ENCODE data around the gene CITED4. TPM values are rescaled to one million over a fixed set of nuclear protein-coding genes. Genes with fewer than 3 reads are reported as not detected.
A peak's percentile ranks its signal among the peaks of the same experiment; 100 is the strongest.

The CITED4 gene
- total RNA-seq, 2 donors from 2014 or later = 8.3 to 9.5 TPM

DNA sequence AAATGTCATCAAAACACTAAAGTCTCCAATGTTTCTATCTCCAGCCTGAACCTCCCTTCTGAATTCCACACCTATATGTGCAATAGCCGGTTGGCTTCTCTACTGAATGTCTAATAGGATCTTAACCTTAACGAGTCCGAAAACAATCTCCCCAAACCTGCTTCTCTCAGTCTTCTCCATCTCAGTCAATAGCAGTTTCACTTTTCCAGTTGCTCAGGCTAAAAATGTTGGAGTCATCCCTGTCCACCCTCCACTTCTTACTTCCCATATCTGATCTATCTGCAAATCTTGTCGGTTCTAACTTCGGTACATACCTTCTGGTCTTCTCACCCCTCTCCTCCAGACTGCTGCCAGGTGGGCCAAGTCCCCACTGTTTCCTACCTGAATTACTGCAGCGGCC, 25.5 kb upstream of the CITED4 start:
- DNase-seq (ENCODE audit: low spot score) = no peak
- intact Hi-C loops (cut with DNase I) = no loop called here

DNA sequence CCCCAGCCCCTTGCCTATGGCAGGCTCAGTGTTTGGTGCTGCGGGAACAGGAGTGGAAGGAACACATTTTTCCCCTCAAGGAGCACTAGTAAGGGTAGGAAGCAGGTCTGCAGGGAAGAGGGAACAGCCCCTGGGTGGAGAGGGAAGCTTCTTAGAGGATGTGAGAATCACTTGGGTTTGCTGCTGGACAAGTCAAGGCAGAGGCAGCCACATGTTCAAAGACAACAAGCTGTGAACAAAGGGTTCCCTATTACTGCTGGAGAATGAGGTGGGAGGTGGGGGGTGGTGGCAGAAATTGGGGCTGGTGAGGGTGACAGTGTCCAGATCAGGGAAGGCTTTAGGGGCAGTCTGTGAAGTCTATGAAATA, 24.8 kb upstream of the CITED4 start:
- DNase-seq (ENCODE audit: low spot score) = no peak
- intact Hi-C loops (cut with DNase I) = no loop called here

DNA sequence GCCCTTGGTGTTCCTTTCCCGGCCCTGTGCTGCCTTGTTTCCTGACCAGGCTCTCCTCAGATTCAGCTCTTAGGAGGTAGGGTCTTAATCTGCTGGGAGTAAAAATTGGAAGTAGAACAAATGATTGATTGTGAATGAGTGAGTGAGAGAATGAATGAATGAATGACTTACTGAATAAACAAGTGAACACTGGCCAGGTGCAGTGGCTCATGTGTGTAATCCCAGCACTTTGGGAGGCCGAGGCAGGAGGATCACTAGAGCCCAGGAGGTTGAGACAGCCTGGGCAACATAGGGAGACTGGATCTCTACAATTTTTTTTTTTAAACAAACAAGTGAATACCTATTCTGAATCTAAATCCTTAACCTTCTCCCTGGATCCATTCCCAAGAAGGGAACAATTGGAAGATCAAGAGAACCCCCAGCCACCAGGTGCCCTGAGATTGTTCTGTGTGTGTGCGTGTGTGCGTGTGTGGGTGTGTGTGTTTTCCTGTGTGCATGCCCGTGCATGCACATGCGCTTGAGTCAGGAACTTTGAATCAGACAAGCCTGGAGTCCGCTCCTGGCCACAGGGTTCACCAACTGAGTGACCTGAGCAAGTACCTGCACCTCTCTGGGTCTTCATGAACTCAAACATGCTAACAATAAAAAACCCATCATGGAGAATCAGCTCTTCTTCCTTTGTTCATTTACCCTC, 24.3 kb upstream of the CITED4 start:
- no peak for DNase-seq (ENCODE audit: low spot score)
- intact Hi-C loops (cut with DNase I) = no loop called here

DNA sequence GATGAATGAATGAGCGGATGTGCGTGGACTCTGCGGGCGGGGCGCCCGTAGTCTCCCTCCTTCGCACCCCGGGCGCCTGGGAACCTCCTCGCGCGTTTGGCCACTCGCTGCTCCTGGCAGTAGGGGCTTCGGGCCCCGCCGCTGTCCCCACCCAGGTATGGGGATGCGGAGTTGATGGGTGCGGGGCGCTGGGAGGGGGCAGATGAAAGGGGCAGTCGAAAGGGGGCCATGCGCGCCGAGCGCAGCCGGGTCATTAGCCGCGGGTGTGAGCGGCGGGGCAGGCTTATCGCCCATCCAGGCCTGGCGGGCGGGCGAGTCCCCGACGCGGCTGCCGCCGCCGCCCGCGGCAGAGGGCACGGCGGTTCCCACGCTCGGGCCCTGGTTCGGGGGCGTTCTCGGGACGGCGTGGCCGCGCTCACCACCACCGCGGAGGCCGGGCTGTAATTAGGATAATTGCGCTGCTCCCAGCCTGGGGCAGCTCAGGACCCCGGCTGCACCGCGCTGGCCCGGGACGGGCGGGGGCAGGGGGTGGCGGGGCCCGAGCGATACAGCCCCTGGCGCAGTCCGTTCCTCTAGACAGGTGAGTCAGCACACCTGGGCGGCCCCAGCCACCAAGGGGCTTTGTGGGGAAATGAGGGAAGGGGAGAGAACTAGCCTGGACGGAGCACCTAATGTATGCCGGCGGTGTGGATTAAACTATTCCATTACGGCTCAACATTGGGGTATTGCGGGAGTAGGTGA, 22.1 kb upstream of the CITED4 start:
- intact Hi-C loops (cut with DNase I) = no loop called here
- no peak for DNase-seq (ENCODE audit: low spot score)

DNA sequence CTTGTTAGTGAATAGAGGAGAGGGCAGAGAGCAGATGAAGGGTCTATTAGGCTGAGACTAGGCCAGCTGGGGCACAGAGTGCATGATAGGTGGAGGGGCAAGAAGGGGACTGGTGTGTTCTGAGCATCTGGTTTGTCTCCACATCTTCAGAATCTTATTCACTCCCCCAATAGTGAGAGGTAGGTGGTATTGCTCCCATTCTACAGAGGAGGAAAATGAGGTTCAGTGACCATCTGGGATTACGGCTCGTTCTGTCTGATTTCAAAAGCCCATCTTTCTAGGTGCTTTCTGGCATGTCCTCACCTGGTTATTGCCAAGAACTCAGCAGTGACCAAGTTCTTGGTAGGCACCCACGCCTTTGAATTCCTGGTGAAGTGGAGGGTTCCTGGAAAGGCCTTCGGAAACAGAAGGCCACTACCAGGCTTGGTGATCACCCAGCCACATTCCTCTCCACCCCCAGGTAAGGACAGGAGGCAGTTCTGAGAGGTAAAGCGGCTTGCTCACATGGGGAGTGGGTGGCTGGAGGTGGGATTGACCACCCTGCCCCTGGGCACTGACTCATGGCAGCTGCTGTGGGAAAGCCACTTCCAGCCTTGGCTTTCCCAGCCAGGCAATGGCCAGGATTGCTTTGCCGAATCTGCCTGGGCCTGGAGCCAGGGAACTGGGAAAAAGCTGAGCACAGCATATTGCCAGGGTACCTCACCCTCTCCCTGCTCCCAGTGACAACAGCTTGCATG, 18.8 kb upstream of the CITED4 start:
- no peak for DNase-seq (ENCODE audit: low spot score)
- intact Hi-C loops (cut with DNase I) = no loop called here

DNA sequence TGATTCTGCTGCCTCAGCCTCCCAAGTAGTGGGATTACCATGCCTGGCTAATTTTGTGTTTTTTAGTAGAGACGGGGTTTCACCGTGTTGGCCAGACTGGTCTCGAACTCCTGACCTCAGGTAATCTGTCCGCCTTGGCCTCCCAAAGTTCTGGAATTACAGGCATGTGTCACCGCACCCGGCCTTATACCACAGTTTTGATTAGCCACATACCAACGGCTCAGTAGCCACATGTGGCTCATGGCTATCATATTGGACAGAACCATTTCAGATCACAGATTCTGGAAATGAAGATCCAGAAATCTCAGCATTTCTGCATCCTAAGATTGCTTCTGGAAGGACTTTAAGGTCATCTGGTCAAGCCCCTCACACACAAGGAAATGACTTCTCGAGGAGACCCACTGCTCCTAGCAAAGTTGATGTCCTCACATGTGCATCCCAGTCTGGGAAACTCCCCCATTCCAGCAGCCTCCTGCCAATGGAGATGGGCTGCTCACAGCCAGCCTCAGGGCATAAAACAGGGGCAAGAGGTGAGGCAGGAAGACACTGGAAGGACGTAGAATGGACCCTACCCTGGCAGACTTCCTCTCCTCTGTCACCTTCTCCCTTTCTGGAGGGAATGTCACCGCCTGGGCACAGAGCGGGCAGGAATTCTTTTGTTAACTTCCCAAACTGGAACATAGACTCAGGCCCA, 17.5 kb upstream of the CITED4 start:
- intact Hi-C loops (cut with DNase I) = no loop called here
- DNase-seq (ENCODE audit: low spot score) = no peak

DNA sequence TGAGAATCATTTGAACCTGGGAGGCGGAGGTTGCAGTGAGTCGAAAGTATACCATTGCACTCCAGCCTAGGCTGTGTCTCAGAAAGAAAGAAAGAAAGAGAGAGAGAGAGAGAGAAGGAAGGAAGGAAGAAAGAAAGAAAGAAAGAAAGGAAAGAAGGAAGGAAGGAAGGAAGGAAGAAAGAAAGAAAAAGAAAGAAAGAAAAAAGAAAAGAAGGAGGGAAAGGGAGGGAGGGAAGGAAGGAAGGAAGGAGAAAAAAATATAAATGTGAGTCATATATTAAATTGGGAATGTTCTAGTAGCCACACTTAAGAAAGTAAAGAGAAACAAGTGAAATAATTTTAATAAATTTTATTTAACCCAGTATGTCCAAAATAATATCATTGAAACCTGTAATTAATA, 16.7 kb upstream of the CITED4 start:
- intact Hi-C loops (cut with DNase I) = no loop called here
- DNase-seq (ENCODE audit: low spot score) = no peak

DNA sequence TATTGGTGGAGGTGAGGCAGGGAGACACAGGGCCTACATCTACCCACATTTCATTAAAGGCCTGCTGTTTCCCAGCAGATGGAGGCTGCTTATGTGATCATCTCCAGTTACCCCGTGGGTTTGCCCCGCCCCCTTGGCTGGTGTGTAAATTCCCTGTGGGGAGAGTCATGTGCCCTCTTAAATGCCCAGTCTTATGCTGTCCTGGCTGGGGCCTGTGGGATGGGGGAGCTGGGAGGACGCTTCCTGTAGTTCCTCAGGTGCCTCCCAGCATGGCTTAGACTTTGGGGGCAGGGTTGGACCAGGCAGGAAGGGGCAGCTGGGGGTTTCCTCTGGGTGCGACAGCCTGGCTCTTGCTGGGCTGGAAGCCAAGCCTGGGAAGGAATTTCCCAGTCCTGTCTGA, 15.5 kb upstream of the CITED4 start:
- intact Hi-C loops (cut with DNase I) = no loop called here
- peak; percentile 90 for DNase-seq (ENCODE audit: low spot score)

DNA sequence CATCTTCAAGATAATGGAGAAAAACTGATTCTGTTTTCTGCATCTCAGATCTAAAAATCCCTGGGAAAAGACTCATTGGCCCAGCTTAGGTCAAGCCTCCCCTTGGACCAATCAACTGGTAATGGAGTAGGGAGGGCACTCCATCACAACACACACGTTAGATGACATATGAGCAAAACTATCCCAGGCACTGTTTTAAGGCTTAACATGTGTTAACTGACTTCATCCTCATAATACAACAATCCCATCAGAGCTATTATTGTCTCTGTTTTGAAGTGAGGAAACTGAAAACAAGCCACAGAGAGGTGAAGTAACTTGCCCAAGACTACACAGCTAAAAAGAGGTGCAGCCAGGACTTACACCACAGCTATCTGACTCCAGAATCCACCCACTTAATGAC, 14.7 kb upstream of the CITED4 start:
- DNase-seq (ENCODE audit: low spot score) = no peak
- intact Hi-C loops (cut with DNase I) = no loop called here

DNA sequence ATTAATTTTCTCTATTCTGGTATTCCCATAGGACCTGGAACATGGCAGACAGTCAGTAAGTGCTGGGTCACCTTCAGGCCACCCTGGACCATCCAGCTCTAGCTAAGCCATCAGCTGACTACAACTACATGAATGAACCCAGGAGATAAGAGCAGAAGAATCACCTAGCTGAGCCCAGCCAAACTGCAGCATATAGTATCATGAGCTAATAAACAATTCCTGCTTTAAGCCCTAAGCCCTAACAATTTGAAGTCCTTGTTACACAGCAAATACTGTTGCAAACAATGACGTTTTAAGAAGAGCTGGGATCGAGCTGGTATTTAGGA, 14.2 kb upstream of the CITED4 start:
- intact Hi-C loops (cut with DNase I) = no loop called here
- no peak for DNase-seq (ENCODE audit: low spot score)

DNA sequence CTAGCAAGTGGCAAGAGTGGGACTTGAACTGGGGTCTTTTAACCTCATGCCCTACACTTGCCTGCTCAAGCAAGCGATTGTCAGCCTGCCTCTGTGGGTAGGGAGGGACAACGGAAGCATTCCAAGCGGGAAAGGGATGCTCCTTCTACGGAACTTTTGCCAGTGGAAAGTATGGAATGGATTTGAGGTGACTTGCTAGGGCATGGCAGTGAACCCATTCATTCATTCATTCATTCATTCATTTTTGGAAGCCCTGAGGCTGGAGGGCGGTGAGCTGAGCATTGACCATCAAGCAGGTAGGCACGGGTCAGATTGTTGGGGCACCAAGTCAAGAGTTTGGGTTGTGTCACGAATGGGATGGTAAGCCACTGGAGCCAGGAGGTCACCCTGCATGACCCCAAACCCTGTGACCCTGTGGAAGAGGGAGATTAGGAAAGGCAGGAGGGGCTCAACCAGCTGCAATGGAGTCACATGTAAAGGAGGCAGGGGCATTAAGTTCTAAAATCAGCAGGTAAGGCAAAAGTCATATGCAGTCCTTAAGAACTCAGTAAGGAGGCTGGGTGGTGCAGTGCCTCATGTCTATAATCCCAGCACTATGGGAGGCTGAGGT, 11.8 kb upstream of the CITED4 start:
- DNase-seq (ENCODE audit: low spot score) = no peak

DNA sequence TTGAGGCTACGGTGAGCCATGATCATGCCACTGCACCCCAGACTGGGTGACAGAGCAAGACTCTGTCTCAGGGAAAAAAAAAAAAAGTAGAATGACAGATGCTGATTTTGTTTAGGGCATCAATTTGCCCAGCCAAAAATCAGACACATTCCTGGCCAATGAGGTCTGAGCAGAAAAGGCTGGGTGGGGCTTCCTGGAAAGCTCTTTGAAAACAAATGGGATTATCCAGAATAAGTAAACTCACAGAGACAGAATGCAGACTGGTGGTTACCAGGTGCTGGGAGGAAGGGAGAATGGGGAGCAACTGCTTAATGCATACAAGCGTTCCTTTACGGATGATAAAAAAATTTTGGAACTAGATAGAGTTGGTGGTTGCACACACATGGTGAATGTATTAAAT, 10.1 kb upstream of the CITED4 start:
- DNase-seq (ENCODE audit: low spot score) = no peak
- intact Hi-C loops (cut with DNase I) = no loop called here

More for the DNA sequence above, 11.8 kb upstream of the CITED4 start:
- intact Hi-C loops (cut with DNase I) = no loop called here

DNA sequence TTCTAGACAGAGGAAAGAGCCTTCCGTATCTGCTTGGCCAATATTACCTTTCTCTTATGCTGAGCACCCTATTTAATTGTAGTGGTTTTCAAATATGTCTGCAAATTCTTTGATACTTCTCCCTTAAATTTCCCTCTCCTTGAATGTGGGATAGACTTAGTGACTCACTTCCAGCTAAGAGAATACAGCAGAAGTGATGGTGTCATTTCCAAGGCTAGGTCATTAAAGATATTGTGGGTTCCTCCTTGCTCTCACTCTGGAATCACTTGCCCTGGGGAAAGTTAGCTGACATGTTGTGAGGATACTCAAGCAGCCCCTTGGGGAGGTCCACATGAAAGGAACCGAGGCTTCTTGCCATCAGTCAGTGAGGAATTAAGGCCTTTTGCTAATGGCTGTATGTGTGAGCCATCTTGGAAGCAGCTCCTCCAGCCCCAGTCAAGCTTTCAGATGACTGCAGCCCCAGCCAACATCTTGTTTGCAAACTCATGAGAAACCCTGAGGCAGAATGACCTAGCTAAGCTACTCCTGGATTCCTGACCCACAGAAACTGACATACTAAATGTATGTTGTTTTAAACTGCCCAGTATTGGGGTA, 8.1 kb upstream of the CITED4 start:
- no peak for DNase-seq (ENCODE audit: low spot score)

DNA sequence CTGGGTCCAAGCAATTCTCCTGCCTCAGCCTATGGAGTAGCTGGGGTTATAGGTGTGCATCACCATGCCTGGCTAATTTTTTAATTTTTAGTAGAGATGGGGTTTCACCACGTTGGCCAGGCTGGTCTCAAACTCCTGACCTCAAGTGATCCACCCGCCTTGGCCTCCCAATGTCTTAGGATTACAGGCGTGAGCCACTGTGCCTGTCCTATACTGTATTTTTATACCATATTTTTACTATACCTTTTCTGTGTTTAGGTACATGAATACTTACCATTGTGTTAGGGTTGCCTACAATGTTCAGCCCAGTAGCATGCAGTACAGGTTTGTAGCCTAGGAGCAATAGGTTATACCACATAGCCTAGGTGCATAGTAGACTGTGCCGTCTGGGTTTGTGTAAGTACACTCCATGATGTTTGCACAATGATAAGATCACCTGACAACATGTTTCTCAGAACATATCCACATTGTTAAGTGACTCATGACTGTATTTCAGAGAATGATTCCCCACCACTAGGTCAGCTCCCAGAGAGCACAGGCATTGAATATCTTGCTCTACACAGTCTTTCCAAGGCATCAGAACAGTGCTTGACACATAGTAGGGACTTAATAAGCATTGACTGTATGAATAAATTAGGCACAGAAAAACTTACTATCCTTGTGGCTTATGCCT, 6.0 kb upstream of the CITED4 start:
- DNase-seq (ENCODE audit: low spot score) = no peak
- intact Hi-C loops (cut with DNase I) = no loop called here

More for the DNA sequence above, 8.1 kb upstream of the CITED4 start:
- intact Hi-C loops (cut with DNase I) = no loop called here

DNA sequence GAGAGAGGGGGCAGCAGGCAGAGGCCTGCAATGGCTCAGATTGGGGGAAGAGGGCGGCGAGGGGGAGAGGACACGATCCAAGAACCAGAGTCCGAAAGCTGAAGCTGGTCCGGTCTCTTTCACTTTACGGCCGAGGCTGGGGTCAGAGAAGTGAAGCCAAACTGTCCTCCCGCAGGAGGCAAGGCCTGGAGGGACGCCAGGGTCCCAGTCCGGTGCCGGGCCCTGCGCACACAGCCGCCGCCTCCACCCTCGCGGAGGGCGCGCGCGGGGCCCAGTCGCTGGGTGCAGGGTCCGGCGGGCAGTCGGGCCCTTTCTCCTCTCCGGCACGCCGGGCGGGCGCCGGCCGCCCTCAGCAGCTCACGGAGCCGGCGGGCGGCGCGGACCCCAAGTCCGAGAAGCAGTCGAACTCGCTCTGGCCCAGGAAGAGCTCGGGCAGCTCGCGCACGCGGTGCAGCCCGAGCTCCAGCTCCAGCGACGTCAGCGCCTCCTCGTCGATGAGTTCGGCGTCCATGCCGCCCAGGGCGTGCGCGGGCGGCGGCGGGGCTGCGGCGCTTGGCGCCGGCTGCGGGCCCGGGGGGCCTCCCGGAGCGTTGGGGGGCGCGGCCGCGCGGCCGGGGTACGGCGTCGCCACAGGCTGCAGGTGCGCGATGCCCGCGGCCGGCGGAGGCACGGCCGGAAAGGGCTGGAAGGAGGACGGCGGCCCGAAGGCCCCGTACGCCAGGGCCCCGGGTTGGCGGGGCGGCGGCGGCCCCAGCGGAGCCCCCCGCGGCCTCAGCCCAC, 749 bp downstream of the CITED4 start:
- DNase-seq (ENCODE audit: low spot score) = no peak
- intact Hi-C loops (cut with DNase I) = no loop called here

DNA sequence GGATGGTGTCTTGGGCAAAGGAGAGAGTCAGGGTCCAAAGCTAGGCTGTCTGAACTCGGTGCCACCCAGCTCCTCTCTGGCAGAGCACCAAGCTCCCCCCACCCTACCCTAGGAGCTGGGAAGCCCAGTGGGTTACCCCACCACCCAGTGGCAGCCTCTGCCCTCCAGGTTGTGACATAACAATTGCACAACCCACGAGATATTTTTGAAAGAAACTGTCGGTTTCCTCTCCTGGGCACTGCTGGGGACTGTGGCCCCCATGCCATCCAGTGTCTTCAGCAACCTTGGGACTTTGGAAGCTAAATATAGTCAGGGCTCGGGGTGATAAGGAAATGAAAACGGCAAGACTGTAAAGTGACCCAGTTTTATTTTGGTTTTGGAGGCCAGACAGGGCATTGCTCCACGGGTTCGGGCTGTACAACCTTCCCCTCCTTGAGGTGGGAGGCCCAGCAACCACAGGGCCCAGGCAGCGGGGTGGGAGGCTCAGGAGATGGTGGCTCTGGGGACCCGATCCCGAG, 1.4 kb downstream of the CITED4 start:
- no peak for DNase-seq (ENCODE audit: low spot score)
- intact Hi-C loops (cut with DNase I) = no loop called here

DNA sequence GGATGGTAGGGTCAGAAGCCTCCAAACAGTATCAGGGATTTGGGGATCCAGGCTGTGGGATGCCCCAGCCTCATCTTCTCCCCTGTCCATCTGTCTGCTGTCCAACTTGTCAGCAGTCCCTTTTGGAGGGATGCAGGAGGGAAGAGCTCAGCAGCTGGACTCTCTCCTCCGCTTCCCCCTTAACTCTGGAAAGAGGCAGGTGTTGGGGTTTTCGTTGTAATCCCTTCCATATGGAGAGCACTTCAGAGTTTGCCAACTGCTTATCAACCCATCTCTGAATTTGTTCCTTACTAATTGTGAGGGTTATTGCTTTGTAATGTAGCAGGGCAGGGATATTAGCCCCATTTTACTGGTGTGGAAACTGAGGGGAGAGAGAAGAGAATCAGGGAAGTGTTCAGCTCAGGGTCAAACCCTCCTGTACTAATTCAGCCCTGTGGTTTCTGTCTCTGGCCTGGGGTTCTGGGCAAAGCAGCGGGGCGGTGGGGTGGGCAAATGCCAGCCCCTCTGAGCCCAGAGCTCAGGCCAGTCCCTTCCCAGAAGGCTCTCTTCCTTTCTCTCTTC, 3.2 kb downstream of the CITED4 start:
- intact Hi-C loops (cut with DNase I) = no loop called here
- no peak for DNase-seq (ENCODE audit: low spot score)

DNA sequence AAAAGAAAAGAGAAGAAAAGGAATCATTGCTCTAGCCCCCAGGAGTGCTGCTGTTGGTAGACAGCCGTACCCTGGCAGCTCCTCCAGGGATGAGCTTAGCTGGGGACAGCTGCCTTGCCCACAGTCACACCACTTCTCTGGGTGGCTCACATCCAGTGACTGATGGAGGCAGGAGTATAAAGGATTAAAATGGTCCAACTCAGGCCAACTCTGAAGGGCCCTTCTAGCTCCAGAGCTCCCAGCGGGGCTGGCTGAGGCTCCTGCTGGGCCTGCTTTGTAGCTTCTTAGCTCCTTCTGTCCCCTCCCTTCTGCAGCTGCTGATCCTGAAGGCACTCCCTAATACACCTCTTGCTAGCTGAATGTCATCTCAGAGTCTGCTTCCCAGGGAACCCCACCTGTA, 4.4 kb downstream of the CITED4 start:
- no peak for DNase-seq (ENCODE audit: low spot score)
- intact Hi-C loops (cut with DNase I) = no loop called here

Measured in posterior vena cava (tissue), 2 donors.